H1 (cell line): ENCODE measurements around the gene FAM193A. TPM values are rescaled to one million over a fixed set of nuclear protein-coding genes. Genes with fewer than 3 reads are reported as not detected.

Experiments used
- CTCF ChIA-PET: fragments of 300-600 bp; sonication (Branson Sonifier 250); formaldehyde crosslinking; loops from one replicate; lab custom pipeline; 2021; ENCODE audit not compliant: partially characterized antibody; lab: Charles Lee
- POLR2A ChIA-PET: fragments of 300-600 bp; sonication (Branson Sonifier 250); formaldehyde crosslinking; loops from one replicate; lab custom pipeline; 2021; ENCODE audit warnings: inconsistent platforms; ENCODE audit not compliant: partially characterized antibody; lab: Charles Lee
- DNase-seq, 2 experiments: peaks; one replicate each; pipeline versions ENCODE4 v3.0.0 to v3.0.0-alpha.2; 2010 to 2022; ENCODE audit warnings: low spot score in 2 of 2, low read depth in 1 of 2, mixed read lengths in 1 of 2
- FAIRE-seq: peaks from 2 replicates; lab custom pipeline; 2011; peaks lifted over from hg19 to GRCh38; lab: Jason Lieb, UNC
- H2AFZ ChIP-seq: 2 replicates; pipeline ENCODE4 v1.8.1; 2012; ENCODE audit warnings: low read length, inconsistent platforms
- H2AK5ac ChIP-seq: 2 replicates; pipeline ENCODE4 v1.6.1; 2013; ENCODE audit warnings: low read depth, low read length
- H2BK120ac ChIP-seq: replicated peaks from 2 replicates; pipeline ENCODE3; 2013; ENCODE audit warnings: low read depth, low read length, inconsistent platforms
- H2BK12ac ChIP-seq: 2 replicates; pipeline ENCODE4 v1.6.1; 2013; ENCODE audit warnings: low read depth, low read length
- H2BK15ac ChIP-seq: 2 replicates; pipeline ENCODE4 v1.6.1; 2013; ENCODE audit warnings: low read length
- H2BK20ac ChIP-seq: 2 replicates; pipeline ENCODE4 v1.6.1; 2013; ENCODE audit warnings: low read length
- H2BK5ac ChIP-seq: 2 replicates; pipeline ENCODE4 v1.6.1; 2013; ENCODE audit warnings: low read depth, low read length
- H3K14ac ChIP-seq: 2 replicates; pipeline ENCODE4 v1.6.1; 2013; ENCODE audit warnings: inconsistent platforms; ENCODE audit not compliant: insufficient read length
- H3K18ac ChIP-seq: 2 replicates; pipeline ENCODE4 v1.6.1; 2013; ENCODE audit warnings: low read length; ENCODE audit errors: extremely low read depth
- H3K23ac ChIP-seq: 2 replicates; pipeline ENCODE4 v1.6.1; 2013; ENCODE audit warnings: inconsistent platforms; ENCODE audit not compliant: insufficient read length
- H3K23me2 ChIP-seq: 2 replicates; pipeline ENCODE4 v1.6.1; 2013; ENCODE audit warnings: low read depth, low read length
- H3K27ac ChIP-seq: 2 replicates; pipeline ENCODE4 v1.6.1; 2011; ENCODE audit warnings: low read depth, low read length, inconsistent platforms
- H3K27me3 ChIP-seq, 4 experiments: replicated peaks in 1 of 4; 1 replicate in 1 of 4; 2 replicates in 3 of 4; pipeline versions ENCODE4 v1.6.1 to v1.8.1; 2011 to 2013; ENCODE audit warnings: low read length in 3 of 4, mild to moderate bottlenecking in 3 of 4, inconsistent platforms in 2 of 4, mixed read lengths in 2 of 4, moderate library complexity in 1 of 4; ENCODE audit not compliant: control insufficient read depth in 3 of 4, insufficient read depth in 3 of 4; ENCODE audit errors: extremely low read depth in 1 of 4
- H3K36me3 ChIP-seq, 4 experiments: 2 replicates each; pipeline versions ENCODE4 v1.6.1 to v1.8.1; 2011 to 2013; ENCODE audit warnings: mild to moderate bottlenecking in 4 of 4, low read length in 3 of 4, moderate library complexity in 2 of 4, control low read depth in 1 of 4, inconsistent platforms in 1 of 4; ENCODE audit not compliant: insufficient read depth in 4 of 4, control insufficient read depth in 2 of 4
- H3K4ac ChIP-seq: replicated peaks from 2 replicates; pipeline ENCODE3; 2013; ENCODE audit warnings: low read length, low read depth, mixed read lengths, inconsistent platforms; ENCODE audit not compliant: insufficient read length
- H3K4me1 ChIP-seq, 4 experiments: replicated peaks in 1 of 4; 1 replicate in 1 of 4; 2 replicates in 3 of 4; pipeline versions ENCODE4 v1.6.1 to v1.8.1; 2011 to 2013; ENCODE audit warnings: low read length in 3 of 4, inconsistent platforms in 2 of 4, mixed read lengths in 1 of 4; ENCODE audit not compliant: insufficient read depth in 4 of 4, control insufficient read depth in 3 of 4
- H3K4me2 ChIP-seq, 2 experiments: 2 replicates each; pipeline versions ENCODE4 v1.6.1 to v1.8.1; 2011 to 2013; ENCODE audit warnings: low read depth in 2 of 2, low read length in 2 of 2, control low read depth in 1 of 2, inconsistent platforms in 1 of 2, mild to moderate bottlenecking in 1 of 2; ENCODE audit not compliant: insufficient read depth in 1 of 2
- H3K4me3 ChIP-seq, 4 experiments: fragments of 200-600, 300-600 bp in 1 of 4; sonication (generic), shearing (Covaris generic), sonication (Bioruptor Twin) in 1 of 4; 2 replicates each; pipeline versions ENCODE4 v1.5.1 to v1.8.1; 2011 to 2016; ENCODE audit warnings: low read length in 4 of 4, low read depth in 3 of 4, control low read depth in 2 of 4, inconsistent platforms in 2 of 4, mild to moderate bottlenecking in 2 of 4, mixed read lengths in 1 of 4, moderate library complexity in 1 of 4; ENCODE audit not compliant: insufficient read depth in 2 of 4; ENCODE audit errors: extremely low read depth in 1 of 4
- H3K56ac ChIP-seq: replicated peaks from 2 replicates; pipeline ENCODE3; 2013; ENCODE audit warnings: low read depth, mild to moderate bottlenecking, mixed read lengths, low read length, inconsistent platforms; ENCODE audit not compliant: insufficient read length
- H3K79me1 ChIP-seq: 2 replicates; pipeline ENCODE4 v1.6.1; 2013; ENCODE audit warnings: low read depth, low read length, control low read depth
- H3K79me2 ChIP-seq, 2 experiments: 2 replicates each; pipeline versions ENCODE4 v1.6.1 to v1.8.1; 2012 to 2013; ENCODE audit warnings: low read length in 2 of 2, mild to moderate bottlenecking in 2 of 2, inconsistent platforms in 1 of 2; ENCODE audit not compliant: insufficient read depth in 2 of 2, control insufficient read depth in 1 of 2
- H3K9ac ChIP-seq, 4 experiments: replicated peaks in 1 of 4; 1 replicate in 1 of 4; 2 replicates in 3 of 4; pipeline versions ENCODE4 v1.6.1 to v1.8.1; 2011 to 2013; ENCODE audit warnings: low read depth in 3 of 4, low read length in 3 of 4, control low read depth in 2 of 4, mild to moderate bottlenecking in 2 of 4, moderate library complexity in 2 of 4, inconsistent platforms in 1 of 4; ENCODE audit errors: extremely low read depth in 1 of 4
- H3K9me3 ChIP-seq, 2 experiments: 2 replicates each; pipeline versions ENCODE4 v1.6.1 to v1.8.1; 2012 to 2013; ENCODE audit warnings: mild to moderate bottlenecking in 2 of 2, moderate library complexity in 2 of 2, control low read depth in 1 of 2, inconsistent platforms in 1 of 2, low read depth in 1 of 2, low read length in 1 of 2, mixed read lengths in 1 of 2; ENCODE audit not compliant: insufficient read depth in 2 of 2
- H4K20me1 ChIP-seq, 2 experiments: replicated peaks in 1 of 2; 2 replicates each; pipeline versions ENCODE3 to v1.8.1; 2011 to 2013; ENCODE audit warnings: inconsistent platforms in 2 of 2, low read length in 2 of 2, mild to moderate bottlenecking in 1 of 2; ENCODE audit not compliant: insufficient read depth in 2 of 2, control insufficient read depth in 1 of 2
- H4K5ac ChIP-seq: 2 replicates; pipeline ENCODE4 v1.6.1; 2013; ENCODE audit warnings: low read length, low read depth, mixed read lengths, inconsistent platforms; ENCODE audit not compliant: insufficient read length
- H4K8ac ChIP-seq: 2 replicates; pipeline ENCODE4 v1.8.0; 2013; ENCODE audit warnings: mild to moderate bottlenecking, moderate library complexity, low read length, inconsistent platforms; ENCODE audit not compliant: insufficient read depth; ENCODE audit errors: extremely low read depth
- H4K91ac ChIP-seq: replicated peaks from 2 replicates; pipeline ENCODE3; 2013; ENCODE audit warnings: low read length, mixed read lengths, inconsistent platforms; ENCODE audit not compliant: insufficient read length
- EGR1 ChIP-seq: IDR thresholded peaks from 2 replicates; pipeline ENCODE4 v1.6.1; 2011; ENCODE audit warnings: low read depth, low read length, borderline replicate concordance
- EZH2 ChIP-seq: fragments of 200-600 bp; sonication (generic); IDR thresholded peaks from 2 replicates; pipeline ENCODE4 v1.7.1; 2012; ENCODE audit warnings: low read depth, mild to moderate bottlenecking, moderate library complexity, low read length, inconsistent platforms; ENCODE audit not compliant: severe bottlenecking
- FOSL1 ChIP-seq: IDR thresholded peaks from 2 replicates; pipeline ENCODE4 v1.6.1; 2011; ENCODE audit warnings: mild to moderate bottlenecking, low read depth, low read length, moderate library complexity; ENCODE audit not compliant: insufficient read depth
- JUND ChIP-seq: IDR thresholded peaks from 2 replicates; pipeline ENCODE4 v1.6.1; 2011; ENCODE audit warnings: mild to moderate bottlenecking, improper control_type of control experiment, low read length
- NANOG ChIP-seq: IDR thresholded peaks from 2 replicates; pipeline ENCODE4 v1.6.1; 2011; ENCODE audit warnings: low read length, low read depth, mild to moderate bottlenecking, inconsistent platforms; ENCODE audit not compliant: insufficient read depth, poor library complexity, severe bottlenecking
- POLR2A ChIP-seq, 2 experiments: IDR thresholded peaks; 1 replicate in 1 of 2; 2 replicates in 1 of 2; pipeline ENCODE4 v1.6.1; 2011; ENCODE audit warnings: low read depth in 2 of 2, low read length in 2 of 2, mild to moderate bottlenecking in 2 of 2; ENCODE audit errors: control extremely low read depth in 1 of 2
- TEAD4 ChIP-seq: IDR thresholded peaks from 2 replicates; pipeline ENCODE4 v1.6.1; 2012; ENCODE audit warnings: low read depth, low read length, inconsistent platforms, mixed read lengths
- WGBS, 2 experiments: shearing (Covaris generic) in 1 of 2; methylation state at CpG; one replicate each; pipeline versions ENCODE4 v1.1.6 to v1.1.7; 2013 to 2015; ENCODE audit warnings: low lambda C conversion rate in 2 of 2, mixed read lengths in 2 of 2, inconsistent platforms in 1 of 2, low coverage in 1 of 2, missing lambda C conversion rate in 1 of 2; ENCODE audit not compliant: insufficient replicate concordance in 2 of 2, insufficient coverage in 1 of 2, insufficient read length in 1 of 2; ENCODE audit errors: extremely low coverage in 1 of 2, missing lambda C conversion rate in 1 of 2; 5-methylcytosine and 5-hydroxymethylcytosine counted together
- polyA plus RNA-seq, 7 experiments: library from polyadenylated mRNA; depleted of rRNA in 3 of 7; stranded (reverse) in 5 of 7; unstranded in 2 of 7; fragments of >200 nt in 5 of 7; fragments of 200-250 nt in 2 of 7; gene quantifications; 1 replicate in 5 of 7; 2 replicates in 1 of 7; 4 replicates in 1 of 7; pipeline versions ENCODE4 v1.2.1 to v1.2.3, GENCODE V29; 2011 to 2013; ENCODE audit warnings: missing spikeins in 2 of 7, mixed read lengths in 2 of 7
- total RNA-seq: library from RNA; stranded (reverse); fragmentation: NEBNext Ultra II Directional; extraction: Animal tissue kit (Norgen Biotek cat#: 25700); gene quantifications from 2 replicates; pipeline ENCODE4 v1.2.1, GENCODE V29; 2021
- TF ChIP-seq, protein P1 (sequence below): IDR thresholded peaks from 2 replicates; pipeline ENCODE4 v1.6.1; 2012; ENCODE audit warnings: low read length, inconsistent platforms

The FAM193A gene
- total and polyA plus RNA-seq, 2 of the 8 experiments (the other 6 are each of a cell fraction or from before 2014, with no cell fraction given), result 8.7 to 26.2 TPM

GRCh38 chr4:2651998-2652397 is 115.6 kb downstream of the FAM193A start:
- H3K14ac ChIP-seq, result no peak overlapping the region
- H4K91ac ChIP-seq, result no peak overlapping the region
- 90% methylated on average over 2 of the region's 2 CpGs; no CpG with 5 or more reads in 1 of the 2 experiments for WGBS, 2 experiments
- FAIRE-seq (no peak), DNase-seq (no peak)
- no peak overlapping the region for H2BK5ac ChIP-seq
- H3K4me1 ChIP-seq, result no peaks in the 10 kb centered on the region
- H4K20me1 ChIP-seq, result peaks cover 0 to 3% of the 10 kb centered on the region in 2 experiments
- no peak overlapping the region for H3K23ac ChIP-seq
- H3K23me2 ChIP-seq, result no peaks in the 10 kb centered on the region
- no peak overlapping the region for H2BK20ac ChIP-seq
- no peak overlapping the region for H2AK5ac ChIP-seq
- ChIA-PET CTCF (no interaction called here), POLR2A (no interaction called here)
- H2AFZ ChIP-seq, result no peak overlapping the region
- H3K4me3 ChIP-seq, result no peak overlapping the region
- no peak overlapping the region for H3K9ac ChIP-seq
- H3K18ac ChIP-seq, result no peak overlapping the region
- H3K4me2 ChIP-seq, result no peak overlapping the region
- no peaks in the 10 kb centered on the region; the same call in none of the 2 replicates for H3K79me1 ChIP-seq
- H3K56ac ChIP-seq, result no peak overlapping the region
- peaks cover 0 to 3% of the 10 kb centered on the region in 2 experiments; a peak in 1 of 4 replicates for H3K9me3 ChIP-seq
- no peak overlapping the region for H2BK120ac ChIP-seq
- H3K27me3 ChIP-seq, result no peaks in the 10 kb centered on the region
- no peak overlapping the region for H4K8ac ChIP-seq
- no peak overlapping the region for H2BK15ac ChIP-seq
- H3K4ac ChIP-seq, result no peak overlapping the region
- H4K5ac ChIP-seq, result no peak overlapping the region
- H3K79me2 ChIP-seq, result no peaks in the 10 kb centered on the region
- no peak overlapping the region for H3K27ac ChIP-seq
- H2BK12ac ChIP-seq, result no peak overlapping the region
- H3K36me3 ChIP-seq, result peaks cover 10 to 31% (median 21%) of the 10 kb centered on the region in 4 experiments; a peak in 7 of 8 replicates
- TF ChIP-seq FOSL1, result no peak
- TF ChIP-seq POLR2A (IDR thresholded peaks at IDR 0.05; ENCODE audit: control extremely low read depth in 1 of 2, low read depth in 2 of 2, low read length in 2 of 2), result no peak
- no peak for TF ChIP-seq TEAD4
- no peak for TF ChIP-seq NANOG
- no peak for TF ChIP-seq EGR1
- TF ChIP-seq, protein P1, sequence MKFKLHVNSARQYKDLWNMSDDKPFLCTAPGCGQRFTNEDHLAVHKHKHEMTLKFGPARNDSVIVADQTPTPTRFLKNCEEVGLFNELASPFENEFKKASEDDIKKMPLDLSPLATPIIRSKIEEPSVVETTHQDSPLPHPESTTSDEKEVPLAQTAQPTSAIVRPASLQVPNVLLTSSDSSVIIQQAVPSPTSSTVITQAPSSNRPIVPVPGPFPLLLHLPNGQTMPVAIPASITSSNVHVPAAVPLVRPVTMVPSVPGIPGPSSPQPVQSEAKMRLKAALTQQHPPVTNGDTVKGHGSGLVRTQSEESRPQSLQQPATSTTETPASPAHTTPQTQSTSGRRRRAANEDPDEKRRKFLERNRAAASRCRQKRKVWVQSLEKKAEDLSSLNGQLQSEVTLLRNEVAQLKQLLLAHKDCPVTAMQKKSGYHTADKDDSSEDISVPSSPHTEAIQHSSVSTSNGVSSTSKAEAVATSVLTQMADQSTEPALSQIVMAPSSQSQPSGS, result no peak
- TF ChIP-seq EZH2, result no peak
- TF ChIP-seq JUND, result no peak
